GM12865 (cell line): ENCODE measurements around the gene PTTG1.

ENCODE experiments used
- DNase-seq: peaks from one replicate; pipeline ENCODE4 v3.0.0; 2010; ENCODE audit warnings: low read depth
- H3K4me3 ChIP-seq: 2 replicates; pipeline ENCODE4 v1.5.1; 2011; ENCODE audit warnings: mild to moderate bottlenecking, low read depth, low read length, control low read depth
- TF ChIP-seq, protein P1 (sequence below): IDR thresholded peaks from 2 replicates; pipeline ENCODE4 v1.5.1; 2011; ENCODE audit warnings: low read length, control low read depth, low read depth, inconsistent platforms; ENCODE audit not compliant: insufficient read depth; ENCODE audit errors: missing control alignments

Gene PTTG1

DNA sequence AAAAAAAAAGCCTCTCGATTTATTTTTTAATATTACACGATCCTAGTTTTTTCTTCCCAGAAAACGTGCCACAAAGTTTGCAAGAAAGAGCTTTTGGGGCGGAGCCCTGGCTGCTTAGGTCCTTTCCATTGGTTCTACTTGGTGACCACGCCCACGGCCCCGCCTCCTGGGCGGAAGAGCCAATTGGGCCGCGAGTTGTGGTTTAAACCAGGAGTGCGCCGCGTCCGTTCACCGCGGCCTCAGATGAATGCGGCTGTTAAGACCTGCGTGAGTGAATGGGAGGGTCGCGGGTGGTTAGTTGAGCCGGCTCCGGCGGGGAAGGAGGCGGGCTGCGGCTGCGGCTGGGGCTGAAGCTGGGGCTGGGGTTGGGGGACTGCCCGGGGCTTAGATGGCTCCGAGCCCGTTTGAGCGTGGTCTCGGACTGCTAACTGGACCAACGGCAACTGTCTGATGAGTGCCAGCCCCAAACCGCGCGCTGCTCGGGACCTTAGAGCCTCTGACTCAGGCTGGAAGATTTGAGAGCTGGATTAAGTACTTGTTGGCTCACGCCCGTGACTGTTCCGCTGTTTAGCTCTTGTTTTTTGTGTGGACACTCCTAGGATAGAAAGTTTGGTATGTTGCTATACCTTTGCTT is at the start of gene PTTG1:
TSS of gene PTTG1 (plus strand) at position 231 of the 634 bp plus-strand sequence. CDS start 458 bp downstream, outside the sequence.
- peak within 1 kb of the TSS; percentile 74 for H3K4me3 ChIP-seq
- TF ChIP-seq, protein P1, sequence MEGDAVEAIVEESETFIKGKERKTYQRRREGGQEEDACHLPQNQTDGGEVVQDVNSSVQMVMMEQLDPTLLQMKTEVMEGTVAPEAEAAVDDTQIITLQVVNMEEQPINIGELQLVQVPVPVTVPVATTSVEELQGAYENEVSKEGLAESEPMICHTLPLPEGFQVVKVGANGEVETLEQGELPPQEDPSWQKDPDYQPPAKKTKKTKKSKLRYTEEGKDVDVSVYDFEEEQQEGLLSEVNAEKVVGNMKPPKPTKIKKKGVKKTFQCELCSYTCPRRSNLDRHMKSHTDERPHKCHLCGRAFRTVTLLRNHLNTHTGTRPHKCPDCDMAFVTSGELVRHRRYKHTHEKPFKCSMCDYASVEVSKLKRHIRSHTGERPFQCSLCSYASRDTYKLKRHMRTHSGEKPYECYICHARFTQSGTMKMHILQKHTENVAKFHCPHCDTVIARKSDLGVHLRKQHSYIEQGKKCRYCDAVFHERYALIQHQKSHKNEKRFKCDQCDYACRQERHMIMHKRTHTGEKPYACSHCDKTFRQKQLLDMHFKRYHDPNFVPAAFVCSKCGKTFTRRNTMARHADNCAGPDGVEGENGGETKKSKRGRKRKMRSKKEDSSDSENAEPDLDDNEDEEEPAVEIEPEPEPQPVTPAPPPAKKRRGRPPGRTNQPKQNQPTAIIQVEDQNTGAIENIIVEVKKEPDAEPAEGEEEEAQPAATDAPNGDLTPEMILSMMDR: no peak
- DNase-seq: peak; percentile 96

DNA sequence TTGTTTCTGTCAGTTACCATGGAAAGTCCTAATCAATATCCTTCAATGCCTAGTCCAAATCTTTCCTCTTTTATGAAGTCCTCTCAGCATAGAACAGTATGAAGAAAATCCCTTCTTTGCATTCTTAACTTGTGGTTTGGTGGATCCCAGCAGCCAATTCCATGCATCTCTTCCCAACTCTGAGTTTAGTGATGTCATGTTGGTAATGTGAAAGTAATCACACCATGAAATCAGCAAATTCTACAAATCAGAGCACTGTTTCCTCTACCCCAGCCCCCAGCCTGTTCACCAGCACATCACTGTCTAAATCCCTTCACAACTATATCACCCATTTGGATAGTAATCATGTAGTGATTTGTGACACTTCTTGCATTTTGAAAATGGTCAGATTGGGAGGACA is 46.5 kb upstream of the PTTG1 start:
- no peak for DNase-seq
- TF ChIP-seq, protein P1: no peak
- no peak overlapping the region for H3K4me3 ChIP-seq

DNA sequence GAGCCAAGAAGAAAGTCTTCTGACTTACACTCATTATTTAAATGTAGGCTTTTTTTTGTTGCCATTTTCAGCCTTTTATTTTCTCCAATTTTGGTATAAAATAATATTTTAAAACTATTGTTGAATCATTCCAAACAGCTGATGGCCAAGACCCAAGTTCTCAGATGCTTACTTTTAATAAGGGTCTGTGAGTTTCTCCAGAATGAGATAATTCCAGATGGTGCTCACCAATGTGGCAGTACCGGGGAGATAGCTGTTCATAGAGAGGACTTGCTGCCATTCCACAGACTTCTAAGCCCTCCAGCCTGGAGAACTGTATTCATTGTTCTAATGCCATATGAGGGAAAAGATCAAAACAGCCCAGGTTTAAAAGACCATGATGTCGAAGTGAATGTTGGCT is 46.0 kb upstream of the PTTG1 start:
- no peak for DNase-seq
- no peak overlapping the region for H3K4me3 ChIP-seq
- TF ChIP-seq, protein P1: no peak

DNA sequence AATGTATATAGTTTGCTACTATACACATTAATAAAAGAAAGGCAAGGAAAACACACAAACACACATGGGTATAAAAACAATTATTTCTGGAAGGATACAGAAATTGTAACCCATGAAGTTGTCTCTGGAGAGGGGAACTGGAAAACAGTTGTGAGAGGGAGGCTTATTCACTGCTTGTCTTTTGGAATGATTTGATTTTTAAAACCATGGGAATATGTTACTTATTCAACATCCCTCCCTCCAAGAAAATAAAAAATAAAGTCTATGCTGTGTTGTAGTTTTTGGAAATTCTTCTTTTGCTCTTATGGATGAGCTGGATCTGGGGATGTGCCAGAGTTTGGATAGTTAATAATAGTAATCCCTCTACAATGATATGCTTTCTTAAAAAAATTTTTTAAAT is 45.2 kb upstream of the PTTG1 start:
- no peak overlapping the region for H3K4me3 ChIP-seq
- TF ChIP-seq, protein P1: no peak
- DNase-seq: no peak

- no peak overlapping the region for H3K4me3 ChIP-seq
- DNase-seq: no peak
- TF ChIP-seq, protein P1: no peak
These were observed 44.0 kb upstream of the PTTG1 start for GRCh38 chr5:160377651-160378050.

GRCh38 chr5:160378330-160378729 is 43.3 kb upstream of the PTTG1 start:
- no peak overlapping the region for H3K4me3 ChIP-seq
- TF ChIP-seq, protein P1: no peak
- DNase-seq: no peak

DNA sequence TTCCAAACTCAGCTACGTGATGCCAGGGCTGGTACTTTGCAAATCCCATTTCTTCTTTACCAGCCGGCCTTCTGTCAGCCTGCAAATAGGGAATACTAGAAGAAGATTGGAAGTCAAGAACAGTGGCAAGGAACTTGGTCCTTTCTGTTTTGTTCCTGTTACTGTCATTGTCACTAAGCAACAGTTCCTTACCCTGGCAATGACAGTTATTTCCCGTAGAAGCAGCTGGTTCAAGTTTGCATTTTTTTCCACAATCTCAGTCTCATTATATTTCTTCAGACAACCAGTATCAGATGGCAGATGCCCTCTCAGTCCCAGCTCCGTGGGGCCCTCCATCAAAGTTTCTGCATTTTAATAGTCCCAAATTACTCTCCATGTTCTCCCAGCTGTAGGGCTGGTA is 42.1 kb upstream of the PTTG1 start:
- TF ChIP-seq, protein P1: no peak
- H3K4me3 ChIP-seq: no peak overlapping the region
- DNase-seq: no peak
